HL-60/S4 (cell line): ENCODE data around the gene ESR2.
"Not testable (repeated sequence)": the region's sequence is repeated elsewhere in the genome, so short reads cannot be mapped to it uniquely, and the experiment has no call there.

ENCODE experiments used
- in situ Hi-C: fragments of 300-500 bp; cut with MboI; formaldehyde crosslinking; loops from 2 replicates; pipeline ENCODE4 v1.14.3; 2022; ENCODE audit warnings: low sequenced_read_pairs

The ESR2 gene

DNA sequence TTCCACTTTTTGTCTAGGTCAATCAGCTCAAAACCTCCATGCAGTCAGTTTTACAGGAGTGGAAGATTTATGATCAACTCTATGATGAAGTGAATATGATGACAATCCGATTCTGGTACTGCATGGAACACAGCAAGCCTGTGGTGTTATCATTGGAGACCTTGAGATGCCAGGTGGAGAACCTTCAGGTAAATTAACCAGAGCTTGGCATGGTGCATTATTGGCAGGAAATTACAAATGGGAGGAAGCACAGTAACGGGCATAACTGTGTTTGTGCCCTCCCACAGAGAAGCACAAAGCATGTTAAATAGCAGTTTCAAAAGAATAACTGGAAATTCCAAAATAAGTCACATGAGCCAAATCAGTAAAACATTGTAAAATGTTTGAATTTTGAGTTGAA is 135.6 kb downstream of the ESR2 start:
- in situ Hi-C loops: no loop called here

DNA sequence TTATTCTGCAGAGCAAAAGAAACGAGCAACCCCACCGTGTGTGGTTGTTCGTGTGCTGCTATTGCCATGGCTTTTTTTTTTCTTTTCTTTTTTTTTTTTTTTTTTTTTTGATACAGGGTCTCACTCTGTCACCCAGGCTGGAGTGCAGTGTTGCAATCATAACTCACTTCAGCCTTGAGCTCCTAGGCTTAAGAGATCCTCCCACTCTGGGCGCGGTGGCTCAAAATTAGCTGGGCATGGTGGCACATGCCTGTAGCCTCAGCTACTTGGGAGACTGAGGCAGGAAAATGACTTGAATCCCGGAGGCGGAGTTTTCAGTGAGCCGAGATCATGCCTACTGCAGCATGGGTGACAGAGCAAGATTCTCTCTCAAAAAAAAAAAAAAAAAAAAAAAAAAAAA is 144.2 kb downstream of the ESR2 start:
- in situ Hi-C loops: no loop called here

DNA sequence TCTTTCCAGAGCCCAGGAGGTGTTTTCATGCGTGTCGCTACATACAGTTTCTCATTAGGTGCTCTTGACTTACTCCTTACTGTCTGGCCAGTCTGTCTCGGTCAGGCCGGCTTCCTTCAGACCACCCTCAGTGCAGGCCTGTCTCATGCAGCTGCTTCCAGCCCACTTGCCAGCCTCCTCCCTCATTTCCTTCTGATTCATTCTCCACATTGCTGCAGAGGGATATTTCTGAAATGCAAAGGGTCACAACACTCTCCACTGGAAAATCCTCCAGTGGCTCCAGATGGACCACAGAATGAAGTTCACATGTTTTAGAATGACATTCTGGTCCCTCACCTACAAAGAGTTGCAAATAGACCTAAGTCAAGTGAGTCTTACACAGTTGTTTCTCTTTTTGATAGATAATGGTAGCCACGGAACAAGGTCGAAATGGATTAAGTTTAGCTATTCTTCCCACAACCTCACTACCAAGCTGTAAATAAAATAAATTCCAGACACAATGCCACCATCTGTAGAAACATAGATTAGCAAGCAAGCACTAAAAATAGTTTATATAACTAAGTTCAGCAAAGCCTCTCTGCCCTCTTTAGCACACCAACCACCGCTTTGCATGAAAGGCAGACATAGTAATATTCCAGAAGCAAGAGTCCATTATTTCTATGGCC is 146.9 kb downstream of the ESR2 start:
- in situ Hi-C loops: no loop called here

DNA sequence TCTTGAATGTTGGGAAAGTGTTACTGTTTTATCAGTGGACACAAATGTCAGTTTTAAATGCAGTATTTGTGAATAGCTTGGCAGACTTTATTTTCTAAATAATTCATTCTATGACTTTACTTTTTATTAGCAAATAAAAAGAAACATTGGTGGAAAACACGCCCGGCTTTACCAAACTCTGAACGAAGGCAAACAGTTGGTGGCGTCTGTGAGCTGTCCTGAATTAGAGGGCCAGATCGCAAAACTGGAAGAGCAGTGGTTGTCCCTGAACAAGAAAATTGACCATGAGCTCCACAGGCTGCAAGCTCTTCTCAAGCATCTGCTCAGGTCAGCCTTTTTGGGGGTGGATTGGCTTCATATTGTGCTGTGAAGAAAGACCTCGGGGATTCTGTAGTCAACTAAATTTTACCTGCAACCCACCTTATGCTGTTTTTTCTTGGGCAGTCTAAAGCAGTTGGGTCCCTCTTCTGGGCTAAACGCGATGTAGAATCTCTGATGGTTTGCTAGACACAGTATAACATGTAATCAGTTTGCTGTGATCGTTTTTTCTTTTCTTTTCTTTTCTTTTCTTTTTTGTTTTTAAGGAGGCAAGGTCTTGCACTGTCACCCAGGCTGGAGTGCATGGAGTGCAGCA is 156.4 kb downstream of the ESR2 start:
- in situ Hi-C loops: no loop called here

DNA sequence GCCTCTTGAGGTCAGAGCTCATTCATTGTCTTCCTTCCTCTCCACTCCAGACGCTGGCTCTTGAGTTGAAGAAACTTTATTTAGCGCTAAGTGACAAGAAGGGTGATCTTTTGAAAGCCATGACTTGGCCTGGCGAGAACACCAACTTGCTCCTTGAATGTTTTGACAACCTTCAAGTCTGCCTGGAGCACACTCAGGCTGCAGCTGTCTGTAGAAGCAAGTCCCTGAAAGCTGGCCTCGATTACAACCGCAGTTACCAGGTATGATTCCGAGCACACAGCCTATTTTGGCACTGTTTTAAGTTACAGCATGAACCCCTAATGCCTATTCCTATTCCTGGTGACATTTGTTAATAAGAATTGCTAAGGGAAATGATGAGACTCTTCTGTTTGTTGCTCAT is 167.6 kb downstream of the ESR2 start:
- in situ Hi-C loops: no loop called here

DNA sequence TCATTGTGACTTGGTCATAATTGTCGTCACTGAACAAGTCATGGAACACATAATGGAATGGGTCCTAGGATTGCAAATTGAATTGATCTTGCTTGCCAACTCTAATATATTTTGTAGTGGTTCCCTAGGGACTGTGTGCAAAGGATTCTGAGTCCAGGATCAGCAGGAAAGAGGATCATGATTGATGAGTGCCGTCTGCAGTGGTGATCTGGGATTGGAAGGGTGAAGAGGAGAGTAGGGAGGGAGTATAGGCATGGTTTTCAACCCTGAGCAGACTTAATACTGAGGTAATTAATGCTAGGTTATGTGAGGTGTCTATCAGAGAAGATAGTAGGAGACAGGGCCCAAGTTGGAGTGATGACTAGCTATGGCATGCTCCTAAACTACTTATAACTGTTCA is 168.9 kb downstream of the ESR2 start:
- in situ Hi-C loops: no loop called here

DNA sequence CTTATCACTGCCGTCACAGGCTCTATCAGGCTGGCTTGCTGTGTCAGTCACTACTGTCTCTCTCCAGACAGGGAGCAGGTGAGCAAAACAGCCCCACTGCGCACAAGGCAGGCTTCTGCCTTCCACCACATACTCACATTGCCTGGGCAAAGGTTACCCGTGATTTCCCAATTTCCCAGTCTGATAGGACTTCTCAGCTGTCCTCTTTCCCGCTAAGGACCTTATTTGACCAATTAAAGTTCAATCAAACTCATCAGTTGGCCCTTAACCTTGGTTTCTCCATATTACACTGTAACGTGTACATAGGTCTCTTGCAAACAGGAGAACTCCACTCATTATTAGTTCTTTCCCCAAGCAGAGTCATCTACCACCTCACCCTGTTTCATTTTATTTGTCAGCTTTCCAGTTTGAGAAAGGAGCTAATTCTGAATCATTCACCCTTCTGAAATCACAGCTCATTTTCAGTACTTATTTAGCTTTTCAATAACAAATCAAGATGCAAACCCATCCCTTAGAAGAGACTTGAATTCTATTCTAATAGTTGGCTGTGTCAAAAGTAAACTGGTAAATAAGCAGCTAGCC is 170.8 kb downstream of the ESR2 start:
- in situ Hi-C loops: no loop called here

DNA sequence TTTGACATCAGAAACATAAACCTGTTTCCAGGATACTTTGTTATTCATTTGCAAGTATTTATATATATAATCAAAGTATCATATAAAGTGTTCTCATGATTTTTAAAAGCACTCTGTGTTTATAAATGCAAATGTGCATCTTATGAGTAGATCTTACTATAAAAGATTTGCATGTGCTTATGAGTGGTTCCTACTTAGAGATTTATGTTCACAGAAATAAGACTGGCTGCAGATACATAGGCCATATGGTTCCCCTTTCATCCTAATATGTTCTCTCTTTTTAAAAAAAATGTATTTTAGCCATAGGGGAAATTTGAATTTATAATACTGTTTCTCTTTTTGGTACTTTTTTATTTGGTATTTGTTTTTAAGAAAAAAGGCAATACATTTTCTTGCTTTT is 174.2 kb downstream of the ESR2 start:
- in situ Hi-C loops: no loop called here

DNA sequence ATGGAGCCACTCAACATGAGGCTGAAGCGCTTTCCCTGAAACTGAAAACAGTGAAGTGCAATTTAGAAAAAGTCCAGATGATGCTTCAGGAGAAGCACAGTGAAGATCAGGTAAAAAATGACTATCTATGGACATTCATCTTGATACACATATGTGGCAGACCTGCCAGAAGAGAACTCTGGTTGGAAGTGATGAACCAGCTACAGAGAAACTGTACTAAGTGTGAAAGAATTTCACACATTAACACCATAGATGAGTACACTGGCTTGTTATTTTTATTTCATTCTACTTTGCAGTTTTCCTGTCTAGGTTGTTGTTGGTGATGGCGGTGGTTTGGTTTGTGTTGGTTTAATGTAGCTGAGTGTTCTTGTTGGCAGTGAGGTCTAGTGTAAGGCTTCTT is 174.7 kb downstream of the ESR2 start:
- in situ Hi-C loops: no loop called here

DNA sequence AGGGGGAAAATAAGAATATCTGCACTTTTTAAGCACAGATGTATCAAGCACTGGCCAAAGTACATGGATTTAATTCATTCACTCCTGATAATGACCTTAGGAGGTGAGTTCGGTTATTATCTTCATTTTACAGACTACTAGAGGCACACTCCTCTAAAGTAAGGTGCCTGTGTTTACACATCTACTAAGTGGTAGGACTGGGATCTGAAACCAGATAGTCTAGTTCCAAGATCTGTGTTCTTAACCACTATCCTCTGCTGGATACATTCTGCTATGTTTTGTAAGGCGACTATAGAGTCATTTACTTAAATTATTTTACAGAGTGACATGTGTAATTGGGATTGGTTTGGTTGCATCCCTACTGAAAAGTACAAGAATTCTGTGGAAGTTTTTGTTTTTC is 175.3 kb downstream of the ESR2 start:
- in situ Hi-C loops: no loop called here

DNA sequence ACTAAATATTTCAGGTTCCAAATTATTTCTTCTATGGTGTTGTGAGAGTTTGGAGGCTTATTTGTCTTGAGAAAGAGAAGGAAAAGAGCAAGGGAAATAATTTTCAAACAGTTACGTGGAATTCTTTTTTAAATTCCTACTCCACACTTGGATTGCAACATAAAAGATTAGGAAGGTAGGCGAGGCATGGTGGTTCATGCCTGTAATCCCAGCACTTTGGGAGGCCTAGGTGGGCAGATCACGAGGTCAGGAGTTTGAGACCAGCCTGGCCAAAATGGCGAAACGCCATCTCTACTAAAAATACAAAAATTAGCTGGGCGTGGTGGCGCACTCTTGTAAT is 175.8 kb downstream of the ESR2 start:
- in situ Hi-C loops: not testable (repeated sequence)

DNA sequence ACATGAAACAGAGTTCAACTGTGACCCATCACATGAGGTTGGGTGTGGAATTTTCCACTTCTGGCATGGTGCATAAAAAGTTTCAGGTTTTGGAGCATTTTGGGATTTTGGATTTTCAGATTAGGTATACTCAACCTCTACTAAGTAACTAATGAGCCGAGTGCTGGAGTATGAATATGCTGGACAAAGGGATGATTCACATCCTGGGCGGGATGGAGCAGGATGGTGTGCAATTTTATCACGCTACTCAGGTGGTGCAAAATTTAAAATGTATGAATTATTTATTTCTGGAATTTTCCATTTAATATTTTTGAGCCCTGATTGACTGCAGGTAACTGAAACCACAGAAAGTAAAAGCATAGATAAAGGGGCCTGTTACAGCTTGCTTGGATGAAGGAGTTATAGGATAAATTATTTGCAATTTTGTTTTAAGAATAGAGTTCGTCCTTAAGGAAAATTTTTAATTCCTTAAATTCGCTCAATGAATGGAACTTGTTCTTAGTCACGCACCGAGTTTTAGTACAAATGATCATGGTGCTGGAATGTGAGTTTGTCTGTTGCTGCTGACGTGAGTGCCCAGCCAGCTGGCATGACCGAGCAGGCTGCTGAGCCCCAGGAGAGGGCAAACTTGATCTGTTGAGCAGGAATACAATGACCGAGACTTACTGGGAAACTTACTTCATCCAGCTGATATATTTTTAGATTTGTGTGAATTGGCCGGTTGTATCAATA is 176.3 kb downstream of the ESR2 start:
- in situ Hi-C loops: no loop called here

DNA sequence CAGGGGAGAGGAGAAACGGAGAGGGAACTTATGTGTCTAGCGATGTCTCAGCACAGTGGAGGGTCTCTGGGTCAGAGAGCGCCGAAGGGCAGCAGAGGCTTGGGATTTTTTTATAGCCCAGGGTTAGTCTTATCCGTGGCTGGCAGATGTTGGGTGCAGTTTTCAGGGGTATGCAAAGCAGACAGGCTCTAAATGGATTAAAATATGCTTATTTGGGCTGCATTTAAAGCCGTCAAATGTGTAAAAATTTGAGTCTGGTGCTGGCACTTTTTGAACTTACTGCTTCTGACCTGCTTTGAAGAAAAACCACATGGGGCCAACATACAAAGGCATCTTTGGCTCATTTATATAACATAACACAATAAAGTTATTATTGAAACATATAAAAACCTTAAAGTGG is 178.8 kb downstream of the ESR2 start:
- in situ Hi-C loops: no loop called here

DNA sequence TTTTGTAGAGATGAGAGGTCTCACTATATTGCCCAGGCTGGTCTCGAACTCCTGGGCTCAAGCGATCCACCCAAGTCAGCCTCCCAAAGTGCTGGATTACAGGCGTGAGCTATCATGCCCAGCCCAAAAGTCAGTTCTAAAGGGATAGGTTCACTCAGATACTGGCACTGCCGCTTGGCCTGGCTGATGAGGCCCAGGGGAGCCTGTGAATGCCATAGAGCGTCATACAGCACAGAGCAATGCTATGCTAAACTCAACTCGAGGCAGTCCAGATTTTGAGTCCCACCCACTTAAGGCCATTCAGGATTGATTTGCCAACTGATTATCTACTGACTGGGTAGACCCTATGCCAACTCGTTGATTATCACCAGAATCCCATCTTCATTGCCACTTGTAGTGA is 179.4 kb downstream of the ESR2 start:
- in situ Hi-C loops: no loop called here

DNA sequence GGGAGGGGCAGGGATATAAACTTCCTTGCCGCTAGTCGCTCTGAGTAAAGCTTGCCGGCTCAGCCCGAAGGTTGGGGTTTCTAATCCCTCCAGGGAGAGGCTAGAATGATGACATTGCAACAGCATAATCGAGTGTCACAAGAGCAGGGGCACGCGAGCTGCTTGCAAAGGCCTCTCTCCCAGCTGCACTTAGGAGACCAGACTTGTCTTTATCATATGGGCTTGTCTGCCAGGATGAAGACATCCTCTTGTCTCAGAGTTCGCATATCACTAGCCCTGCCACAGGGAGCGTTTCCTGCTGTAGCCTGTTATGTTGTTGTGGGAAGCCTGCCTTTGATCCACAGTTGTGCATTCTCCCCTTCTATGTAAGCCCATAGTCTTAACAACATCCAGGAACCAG is 180.0 kb downstream of the ESR2 start:
- in situ Hi-C loops: no loop called here

DNA sequence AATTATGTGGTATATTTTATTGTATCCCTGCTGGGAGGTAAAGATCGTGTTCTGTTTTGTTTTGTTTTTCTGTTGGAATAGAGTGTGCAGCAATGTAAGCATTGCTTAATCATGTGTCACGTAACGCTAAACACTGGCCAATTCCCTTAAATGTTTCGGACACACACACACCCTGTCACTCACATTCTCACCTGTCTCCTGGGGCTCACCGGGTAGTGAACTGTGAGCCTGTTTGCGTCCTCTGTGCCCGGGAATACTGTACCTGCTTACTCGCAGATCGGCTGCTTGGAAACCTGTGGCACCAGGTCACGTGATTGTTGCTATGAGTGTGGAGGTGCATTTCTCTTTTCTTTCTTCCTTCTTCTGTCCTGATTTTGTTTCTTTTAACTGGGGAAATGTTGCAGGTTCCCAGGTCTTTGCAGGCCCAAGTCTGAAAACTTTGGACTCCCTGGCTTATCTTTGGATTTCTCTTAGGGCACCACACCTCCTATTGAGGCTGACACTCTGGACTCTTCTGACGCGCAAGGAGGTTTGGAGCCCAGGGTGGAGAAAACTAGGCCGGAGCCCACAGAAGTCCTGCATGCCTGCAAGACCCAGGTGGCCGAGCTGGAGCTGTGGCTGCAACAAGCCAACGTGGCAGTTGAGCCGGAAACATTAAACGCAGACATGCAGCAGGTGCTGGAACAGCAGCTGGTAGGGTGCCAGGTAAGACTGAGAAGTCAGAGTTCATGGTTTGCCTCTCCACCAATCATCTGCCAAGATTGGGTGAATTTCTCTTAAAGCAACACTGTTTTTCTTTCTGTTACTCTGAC is 181.1 kb downstream of the ESR2 start:
- in situ Hi-C loops: no loop called here

DNA sequence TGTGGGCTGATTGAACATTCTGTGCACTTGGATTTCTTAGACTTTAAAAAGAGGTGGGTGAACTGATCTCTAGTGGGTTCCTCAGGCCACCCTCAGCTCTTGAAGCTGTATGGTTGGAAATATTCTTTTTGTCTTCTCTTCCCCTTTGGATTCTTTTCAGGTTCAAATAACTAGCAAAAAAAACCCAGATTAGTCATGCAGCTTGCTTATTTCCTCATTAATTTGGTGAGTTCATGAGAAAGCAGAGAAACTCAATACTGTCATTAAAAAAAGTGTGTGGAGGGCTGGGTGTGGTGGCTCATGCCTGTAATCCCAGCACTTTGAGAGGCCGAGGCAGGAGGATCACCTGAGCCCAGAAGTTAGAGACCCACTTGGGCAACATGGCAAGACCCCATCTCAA is 183.4 kb downstream of the ESR2 start:
- in situ Hi-C loops: no loop called here

DNA sequence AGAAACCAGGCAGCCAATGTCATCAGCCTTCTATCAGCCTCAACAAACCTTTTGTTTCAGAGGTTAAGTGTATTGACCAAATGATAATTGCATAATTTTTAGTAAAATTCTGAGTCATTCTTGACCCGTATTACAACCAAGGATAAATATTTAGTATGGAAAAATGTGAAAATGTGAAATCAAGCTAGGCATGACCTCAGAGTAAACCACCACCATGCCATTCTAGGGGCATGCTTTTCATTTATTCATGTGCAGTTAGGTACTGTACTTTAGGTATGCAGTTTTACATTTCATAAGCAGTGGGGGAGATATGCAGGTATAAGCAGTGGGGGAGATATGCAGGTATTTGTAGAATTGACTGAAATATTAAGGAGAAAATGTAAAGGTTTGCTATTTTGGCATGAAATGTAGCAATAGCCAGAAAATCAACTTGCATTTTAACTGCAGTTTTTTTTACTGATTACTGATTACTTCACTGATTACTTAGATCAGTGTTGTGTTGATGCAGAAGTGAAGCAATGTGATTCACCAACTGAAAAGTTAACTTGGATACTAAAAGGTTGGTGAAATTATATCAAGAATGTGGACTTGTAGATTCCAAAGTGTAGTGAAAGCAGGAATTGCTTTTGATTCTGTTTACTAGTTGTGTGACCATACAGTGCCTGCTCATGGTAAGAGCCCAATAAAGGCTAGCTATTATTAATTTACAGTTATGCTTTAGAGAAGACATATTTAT is 184.2 kb downstream of the ESR2 start:
- in situ Hi-C loops: no loop called here

DNA sequence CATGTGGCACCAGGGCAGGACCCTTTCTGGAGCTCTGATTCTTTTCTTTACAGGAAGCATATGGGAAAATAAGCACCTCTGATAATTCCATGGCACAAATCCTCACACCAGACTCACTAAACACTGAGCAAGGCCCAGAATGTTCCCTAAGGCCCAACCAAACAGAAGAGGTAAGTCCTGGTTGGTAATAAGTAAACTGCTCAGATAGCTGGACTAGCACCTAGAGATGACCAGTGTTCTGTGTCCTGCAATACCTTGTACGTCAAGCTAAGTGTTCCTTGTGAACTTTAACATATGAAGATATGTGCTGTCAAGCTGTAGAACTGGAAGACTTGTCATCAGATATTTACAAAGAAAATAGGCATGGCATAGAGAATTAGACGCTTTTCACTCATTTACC is 186.7 kb downstream of the ESR2 start:
- in situ Hi-C loops: no loop called here

DNA sequence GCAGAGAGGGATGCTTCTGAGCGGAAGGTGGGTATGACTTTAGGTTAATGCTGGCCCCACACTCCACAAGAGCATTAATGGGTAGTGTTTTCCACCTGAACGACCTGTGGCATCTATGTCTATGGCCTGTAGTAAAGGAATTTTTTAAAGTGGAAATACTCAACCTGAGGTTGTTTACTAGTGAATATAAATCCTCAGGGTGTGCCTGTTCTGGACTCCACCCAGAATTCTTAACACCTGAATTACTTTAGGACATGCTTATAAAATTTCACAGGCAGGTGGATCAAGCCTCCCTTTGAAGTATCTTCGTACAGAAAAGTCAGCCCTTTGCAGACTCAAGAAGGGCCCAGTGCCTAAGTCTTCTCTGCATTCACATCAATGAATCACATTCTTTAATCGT is 196.1 kb downstream of the ESR2 start:
- in situ Hi-C loops: no loop called here

DNA sequence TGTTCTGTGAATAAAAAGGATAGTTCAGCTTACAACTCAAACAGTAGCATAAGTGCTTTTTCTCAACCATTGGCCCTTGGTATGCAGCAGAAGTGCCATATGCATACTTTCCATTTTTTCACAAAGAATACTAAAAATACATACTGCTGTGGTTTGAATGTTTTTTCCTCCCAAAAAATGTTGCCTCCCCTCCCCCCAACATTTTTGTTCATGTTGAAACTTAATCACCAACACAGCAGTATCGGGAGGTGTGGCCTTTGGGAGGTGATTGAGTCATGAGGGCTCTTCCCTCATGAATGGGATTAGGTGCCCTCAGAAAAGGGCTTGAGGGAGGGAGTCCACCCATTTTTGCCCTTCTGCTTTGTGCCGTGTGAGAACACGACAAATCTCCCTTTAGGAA is 198.6 kb downstream of the ESR2 start:
- in situ Hi-C loops: no loop called here
